GM18858 (cell line): Measurements from ENCODE around the gene LMCD1.

ENCODE experiments used
- ATAC-seq: cut with Tn5 transposase; IDR thresholded peaks from one replicate; pipeline ENCODE4 v1.9.1; 2021; ENCODE audit not compliant: unreplicated experiment

Gene LMCD1

DNA sequence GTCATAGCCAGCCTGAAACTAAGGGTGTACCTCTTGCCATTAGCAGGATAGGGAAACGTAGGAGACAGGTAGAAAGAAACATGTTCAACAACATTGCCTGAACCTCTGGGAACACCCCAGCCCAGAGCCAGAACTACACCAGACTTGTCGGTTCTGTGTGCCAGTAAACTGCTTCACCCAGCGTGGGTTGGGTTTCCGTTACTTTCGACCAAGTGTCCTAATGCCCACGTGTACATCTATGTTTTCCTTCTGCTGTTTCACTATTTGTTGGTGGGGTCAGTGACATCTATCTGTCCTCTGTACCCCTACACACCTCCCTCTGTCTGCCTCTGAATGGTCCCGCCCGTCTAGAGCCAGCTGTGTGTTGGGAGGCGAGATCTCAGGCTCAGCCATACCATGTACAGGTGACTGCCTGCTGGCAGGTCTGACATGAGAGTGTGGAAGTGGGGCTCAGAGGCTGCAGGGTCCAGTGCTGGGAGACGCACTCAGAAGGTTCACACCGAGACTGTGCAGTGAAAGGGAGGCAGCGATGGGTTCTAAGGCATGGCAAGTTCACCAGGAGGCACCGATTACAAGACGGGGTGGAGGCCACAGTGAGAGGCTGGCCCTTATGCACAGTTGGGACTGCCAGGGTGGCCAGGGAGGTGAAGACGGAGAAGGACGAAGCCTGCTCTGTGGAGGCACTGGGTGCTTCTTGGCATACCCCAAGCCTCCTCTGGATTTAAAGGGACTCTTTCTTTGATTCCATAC lies 106.6 kb downstream of the LMCD1 start:
- ATAC-seq = no peak

- no peak for ATAC-seq
Measured at GRCh38 chr3:8608791-8609467, 107.3 kb downstream of the LMCD1 start.

DNA sequence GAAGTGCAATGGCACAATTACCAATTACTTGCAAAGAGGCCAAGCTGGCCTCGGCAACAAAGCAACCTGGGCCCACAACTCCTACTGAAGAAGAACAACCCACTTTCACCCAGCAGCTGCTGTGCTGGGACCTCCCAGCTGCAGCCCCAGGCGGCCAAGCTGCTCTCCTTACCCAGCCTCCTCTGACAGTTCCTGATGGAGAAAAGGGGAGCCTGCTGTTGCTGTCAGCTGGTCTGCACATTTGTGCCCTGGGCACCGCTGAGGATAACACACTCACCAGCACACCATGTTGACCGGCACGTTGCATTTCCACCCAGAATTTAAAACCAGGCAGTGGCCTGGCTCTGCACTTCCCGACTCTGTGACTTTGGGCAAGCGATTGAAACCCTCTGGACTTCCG lies 109.3 kb downstream of the LMCD1 start:
- ATAC-seq = no peak

GRCh38 chr3:8617921-8618320 lies 116.3 kb downstream of the LMCD1 start:
- ATAC-seq = no peak

- no peak for ATAC-seq
Measured at GRCh38 chr3:8618950-8619349, 117.3 kb downstream of the LMCD1 start.

DNA sequence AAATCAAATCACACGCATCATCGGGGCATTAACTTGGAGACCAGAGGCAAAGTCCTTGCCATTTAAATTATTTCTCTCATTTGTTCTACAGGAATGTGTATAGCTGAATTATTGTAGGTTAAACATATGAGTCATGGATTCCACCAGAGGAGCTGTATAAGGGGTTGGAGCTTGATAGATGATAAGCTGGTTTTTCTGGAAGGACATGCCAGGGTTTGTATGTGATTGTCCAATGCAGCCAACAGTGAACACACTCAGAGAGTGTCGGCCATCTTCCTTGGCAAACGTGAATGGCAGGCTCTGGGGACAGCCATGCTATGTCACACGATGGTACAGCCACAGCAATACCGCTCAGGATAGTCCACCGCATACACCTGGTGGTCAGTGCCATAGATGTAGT lies 117.9 kb downstream of the LMCD1 start:
- no peak for ATAC-seq

DNA sequence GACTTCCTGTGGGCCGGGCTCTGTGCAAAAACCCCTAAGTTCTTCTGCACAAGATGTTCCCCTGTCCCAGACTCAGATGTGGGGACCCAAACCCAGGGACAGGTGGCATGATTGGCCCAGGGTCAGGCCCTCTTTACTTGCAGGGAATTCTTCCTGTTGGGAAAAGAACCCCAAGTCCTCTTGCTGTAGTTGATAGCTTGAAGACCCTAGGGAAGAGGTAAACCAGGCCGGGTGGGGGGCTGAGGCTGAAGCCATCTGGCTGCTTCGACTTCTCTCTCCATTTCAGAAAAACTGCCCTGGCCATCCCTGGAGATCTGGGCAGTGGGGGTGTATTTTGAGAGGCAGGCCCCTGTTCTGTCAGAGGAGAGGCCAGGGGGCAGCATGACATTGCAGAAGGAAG lies 119.5 kb downstream of the LMCD1 start:
- no peak for ATAC-seq

DNA sequence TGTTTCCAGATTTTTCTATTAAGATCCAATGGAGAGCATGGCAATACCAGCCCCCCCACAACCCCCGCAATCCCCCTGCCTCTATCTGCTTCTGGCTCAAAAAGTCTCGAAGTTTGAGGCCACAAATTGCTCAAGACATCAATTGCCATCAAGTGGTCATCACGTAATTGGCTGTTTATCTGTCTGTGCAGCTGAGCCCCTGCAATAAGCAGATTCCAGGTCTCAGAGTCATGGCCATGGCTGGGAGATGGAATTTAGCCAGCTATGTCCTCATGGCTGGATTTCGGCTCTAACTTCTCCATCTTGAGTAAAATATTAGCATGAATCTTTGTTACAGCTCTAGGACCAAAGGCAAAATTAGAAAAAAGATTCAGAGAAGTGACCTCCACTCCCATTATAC lies 120.2 kb downstream of the LMCD1 start:
- no peak for ATAC-seq

DNA sequence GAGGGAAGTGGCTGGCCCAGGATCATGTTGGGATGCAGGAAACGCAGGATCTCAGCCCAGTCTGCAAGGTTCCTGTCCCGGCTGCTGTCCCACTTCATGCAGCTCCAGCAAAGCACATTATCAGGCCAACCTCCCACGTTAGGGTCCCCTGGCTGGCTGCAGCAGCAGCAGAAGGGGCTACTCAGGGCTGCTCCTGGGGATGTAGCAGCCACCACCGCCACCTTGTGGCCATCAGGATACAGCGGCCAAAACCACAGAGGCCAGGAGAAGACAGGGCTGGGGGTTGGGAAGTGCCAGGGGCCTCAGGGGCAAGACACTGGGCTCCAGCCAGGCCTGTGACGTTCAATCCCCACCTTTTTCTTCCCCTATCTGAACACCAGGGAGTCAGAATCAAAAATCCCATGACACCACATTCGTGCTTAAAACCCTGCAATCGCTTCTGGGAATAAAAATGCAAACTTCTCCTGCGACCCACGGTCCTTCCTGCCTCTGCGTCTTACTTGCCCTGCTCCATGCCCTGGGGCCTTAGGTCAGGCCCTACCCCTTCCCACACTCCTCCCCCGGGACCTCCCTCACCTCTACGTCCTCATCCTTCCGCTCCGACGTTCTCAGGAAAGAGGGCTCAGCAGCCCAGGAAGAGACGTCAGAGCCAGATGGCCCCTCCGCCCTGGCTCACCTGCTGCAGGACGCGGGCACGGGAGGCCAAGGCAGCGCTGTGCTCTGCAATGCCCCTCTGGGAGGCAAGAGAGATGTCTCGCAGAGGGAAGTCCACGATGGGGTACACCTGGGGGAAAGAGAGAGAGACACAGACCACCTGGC lies 121.5 kb downstream of the LMCD1 start:
- ATAC-seq = peak; percentile 86

DNA sequence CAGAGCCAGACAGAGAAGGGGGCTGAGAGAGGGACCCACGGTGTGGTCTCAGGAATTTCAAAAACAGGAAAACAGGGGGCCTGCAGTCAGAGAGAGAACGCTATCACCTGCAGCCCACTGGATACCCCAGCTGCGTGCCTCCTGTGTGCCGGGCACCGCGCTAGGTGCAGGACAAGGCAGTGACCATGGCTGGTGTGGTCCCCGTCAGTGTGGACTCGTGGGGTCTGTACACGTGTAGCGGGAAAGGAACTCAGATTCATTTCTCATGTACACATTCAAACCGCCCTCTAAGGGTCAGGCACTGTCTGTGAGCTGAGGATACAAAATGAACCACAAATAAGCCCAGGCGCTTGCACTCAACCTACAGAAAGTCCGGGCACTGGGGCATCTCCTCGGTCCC lies 122.1 kb downstream of the LMCD1 start:
- ATAC-seq = no peak
